Measurements from ENCODE around the gene KLK8. TPM values are rescaled to one million over a fixed set of nuclear protein-coding genes. Genes with fewer than 3 reads are reported as not detected.

The KLK8 gene
- total RNA-seq, result not detected
- polyA plus RNA-seq, result under 1 TPM in 1 of 3 donors, not detected in 2; 0.56 TPM
- long read RNA-seq, donor 1, partial matches to known transcripts, result 0 of 3 reads
- long read RNA-seq, donor 1, other reads (novel, unspliced or antisense), result 0 of 3 reads
- long read RNA-seq, donor 2, partial matches to known transcripts, result 0 of 2 reads
- long read RNA-seq, donor 2, other reads (novel, unspliced or antisense), result 0 of 2 reads

DNA sequence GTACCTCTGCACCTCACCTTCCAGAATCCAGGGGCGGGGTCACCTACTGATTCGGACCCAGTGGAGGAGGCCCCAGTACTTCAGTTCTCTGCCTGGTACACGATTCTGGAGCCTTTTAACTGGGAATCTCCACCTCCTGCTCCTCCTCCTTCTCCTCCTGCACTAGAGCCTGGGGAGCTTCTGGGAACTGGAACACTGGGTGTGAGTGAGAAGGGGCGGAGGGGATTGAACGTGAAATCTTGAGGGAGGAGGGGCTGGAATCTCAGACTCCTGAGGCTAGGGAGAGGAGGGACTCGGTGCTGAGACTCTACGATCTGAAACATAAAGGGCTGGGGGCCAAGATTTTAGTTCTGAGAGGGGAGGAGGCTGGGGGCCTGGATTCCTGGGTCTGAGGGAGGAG is at the start of gene KLK8:
KLK8 (minus strand) TSS at position 90 of the 400 bp plus-strand sequence. CDS start 437 bp downstream, outside the sequence.
- Histone ChIP-seq H3K27me3 (replicated peaks in 1 of 7) (peaks cover 0 to 72% (median 15%) of the 10 kb centered on the region in 7 donors), H3K36me3 (no peaks in the 10 kb centered on the region), H3K4me3 (no peak within 1 kb of the TSS), H3K9me3 (no peaks in the 10 kb centered on the region), H3K27ac (no peak within 1 kb of the TSS), H3K4me1 (no peaks in the 10 kb centered on the region)
- DNase-seq, result no peak
- 29 to 51% (median 38%) methylated on average over 7 of the region's 7 CpGs for WGBS, 5 donors
- intact Hi-C loops (cut with DNase I; ENCODE audit: low total_unique reads), result no loop called here
- TF ChIP-seq, protein P1, sequence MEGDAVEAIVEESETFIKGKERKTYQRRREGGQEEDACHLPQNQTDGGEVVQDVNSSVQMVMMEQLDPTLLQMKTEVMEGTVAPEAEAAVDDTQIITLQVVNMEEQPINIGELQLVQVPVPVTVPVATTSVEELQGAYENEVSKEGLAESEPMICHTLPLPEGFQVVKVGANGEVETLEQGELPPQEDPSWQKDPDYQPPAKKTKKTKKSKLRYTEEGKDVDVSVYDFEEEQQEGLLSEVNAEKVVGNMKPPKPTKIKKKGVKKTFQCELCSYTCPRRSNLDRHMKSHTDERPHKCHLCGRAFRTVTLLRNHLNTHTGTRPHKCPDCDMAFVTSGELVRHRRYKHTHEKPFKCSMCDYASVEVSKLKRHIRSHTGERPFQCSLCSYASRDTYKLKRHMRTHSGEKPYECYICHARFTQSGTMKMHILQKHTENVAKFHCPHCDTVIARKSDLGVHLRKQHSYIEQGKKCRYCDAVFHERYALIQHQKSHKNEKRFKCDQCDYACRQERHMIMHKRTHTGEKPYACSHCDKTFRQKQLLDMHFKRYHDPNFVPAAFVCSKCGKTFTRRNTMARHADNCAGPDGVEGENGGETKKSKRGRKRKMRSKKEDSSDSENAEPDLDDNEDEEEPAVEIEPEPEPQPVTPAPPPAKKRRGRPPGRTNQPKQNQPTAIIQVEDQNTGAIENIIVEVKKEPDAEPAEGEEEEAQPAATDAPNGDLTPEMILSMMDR (IDR thresholded peaks at IDR 0.05 in 8 of 11, conservative IDR thresholded peaks at IDR 0.05 in 3 of 11), result no peak
- TF ChIP-seq POLR2A (IDR thresholded peaks at IDR 0.05) (no peak), POLR2AphosphoS5 (IDR thresholded peaks at IDR 0.05) (no peak)

- no peaks in the 10 kb centered on the region for H3K36me3 ChIP-seq
- no peak overlapping the region for H3K27ac ChIP-seq
- peaks cover 0 to 31% (median 0%) of the 10 kb centered on the region in 7 donors for H3K27me3 ChIP-seq (replicated peaks in 1 of 7)
- H3K4me1 ChIP-seq, result no peaks in the 10 kb centered on the region
- WGBS, 5 donors, result 6 to 14% (median 12%) methylated on average over 4 of the region's 4 CpGs
- H3K9me3 ChIP-seq, result peaks cover 0 to 7% (median 2%) of the 10 kb centered on the region in 8 donors
- TF ChIP-seq, protein P1 (IDR thresholded peaks at IDR 0.05 in 8 of 11, conservative IDR thresholded peaks at IDR 0.05 in 3 of 11), result no peak
- TF ChIP-seq POLR2AphosphoS5 (IDR thresholded peaks at IDR 0.05), result no peak
- no peak overlapping the region for H3K4me3 ChIP-seq
- intact Hi-C loops (cut with DNase I; ENCODE audit: low total_unique reads), result no loop called here
- no peak for DNase-seq
These were observed 45.6 kb upstream of the KLK8 start for GRCh38 chr19:51047031-51047335.

- Histone ChIP-seq H3K36me3 (no peaks in the 10 kb centered on the region), H3K4me1 (no peaks in the 10 kb centered on the region), H3K27ac (no peak overlapping the region), H3K4me3 (no peak overlapping the region), H3K27me3 (replicated peaks in 1 of 7) (peaks cover 0 to 26% (median 0%) of the 10 kb centered on the region in 7 donors), H3K9me3 (peaks cover 0 to 3% (median 0%) of the 10 kb centered on the region in 8 donors)
- DNase-seq, result no peak
- intact Hi-C loops (cut with DNase I; ENCODE audit: low total_unique reads), result no loop called here
- TF ChIP-seq, protein P1 (IDR thresholded peaks at IDR 0.05 in 8 of 11, conservative IDR thresholded peaks at IDR 0.05 in 3 of 11), result no peak
- TF ChIP-seq POLR2AphosphoS5 (IDR thresholded peaks at IDR 0.05) (no peak), POLR2A (IDR thresholded peaks at IDR 0.05) (no peak)
- 80 to 85% (median 82%) methylated on average over 11 of the region's 11 CpGs for WGBS, 5 donors
These were observed 42.9 kb upstream of the KLK8 start for GRCh38 chr19:51044327-51044726.

DNA sequence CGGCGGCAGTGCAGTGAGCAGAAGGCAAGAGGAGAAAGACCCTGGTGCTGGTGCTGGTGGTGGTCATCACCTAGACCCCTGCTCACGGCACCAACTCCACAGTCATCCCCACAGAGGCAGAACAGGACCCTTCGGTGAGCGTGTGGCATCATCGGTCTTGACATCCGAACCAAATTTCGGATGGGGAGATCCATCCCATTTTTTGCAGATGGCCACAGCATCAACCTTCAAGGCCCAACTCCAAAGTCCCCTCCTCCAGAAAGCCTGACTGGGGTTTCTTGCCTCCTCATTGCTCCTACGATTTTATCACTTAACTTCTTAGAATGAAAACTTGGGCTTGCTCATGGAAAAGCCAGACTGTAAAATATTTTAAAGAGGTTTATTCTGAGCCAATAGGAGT is 42.1 kb upstream of the KLK8 start:
- WGBS, 5 donors, result 82 to 88% (median 84%) methylated on average over 8 to 9 of the region's 9 CpGs
- TF ChIP-seq, protein P1 (IDR thresholded peaks at IDR 0.05 in 8 of 11, conservative IDR thresholded peaks at IDR 0.05 in 3 of 11), result no peak
- TF ChIP-seq POLR2AphosphoS5 (IDR thresholded peaks at IDR 0.05), result no peak
- TF ChIP-seq POLR2A (IDR thresholded peaks at IDR 0.05), result no peak
- H3K4me1 ChIP-seq, result no peaks in the 10 kb centered on the region
- no peak for DNase-seq
- peaks cover 0 to 17% (median 0%) of the 10 kb centered on the region in 7 donors for H3K27me3 ChIP-seq (replicated peaks in 1 of 7)
- intact Hi-C loops (cut with DNase I; ENCODE audit: low total_unique reads), result no loop called here
- peaks cover 0 to 3% (median 0%) of the 10 kb centered on the region in 8 donors for H3K9me3 ChIP-seq
- no peak overlapping the region for H3K4me3 ChIP-seq
- H3K27ac ChIP-seq, result no peak overlapping the region
- H3K36me3 ChIP-seq, result no peaks in the 10 kb centered on the region

Data from spleen (tissue), 13 donors.